Ovary (tissue), 3 donors: ENCODE measurements around the gene USP24.

Source experiments
- CTCF ChIP-seq, 3 donors: fragments of 450-650 bp in 2 of 3; fragments of 200-600 bp in 1 of 3; IDR thresholded peaks; one replicate each; pipeline versions ENCODE4 v1.5.1 to v1.8.0; 2016 to 2022; ENCODE audit warnings: antibody characterized with exemption in 3 of 3, mild to moderate bottlenecking in 1 of 3
- POLR2A ChIP-seq: fragments of 450-650 bp; IDR thresholded peaks from one replicate; pipeline ENCODE4 v1.6.1; 2017; ENCODE audit warnings: antibody characterized with exemption, mild to moderate bottlenecking, moderate library complexity
- donor health status: DM: no; HTN: no; CAD: no.

DNA sequence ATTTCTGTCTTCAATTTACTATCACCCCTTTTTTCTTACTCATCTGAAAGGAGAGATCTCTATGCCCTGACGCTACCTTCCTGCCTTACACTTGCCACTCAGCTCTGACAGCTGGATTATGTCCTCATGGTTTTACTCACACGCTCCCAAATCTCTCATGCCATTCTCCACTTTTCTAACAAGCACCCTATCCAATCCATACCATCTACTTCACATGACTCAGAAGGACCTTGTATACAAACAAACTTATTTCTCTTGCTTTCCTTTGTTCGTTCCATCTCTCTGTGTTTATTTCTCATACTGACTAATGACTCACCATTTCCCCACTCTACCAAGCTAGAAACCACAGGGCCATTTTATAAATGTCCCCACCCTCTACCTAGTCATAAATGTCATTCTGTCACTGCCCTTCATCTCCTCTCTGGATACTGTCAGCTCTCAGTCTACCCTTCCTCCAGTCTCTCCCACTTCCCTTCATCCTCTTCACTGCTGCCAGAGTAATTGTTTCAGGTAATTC is 87.3 kb downstream of the USP24 start:
- no peak for TF ChIP-seq CTCF (IDR thresholded peaks at IDR 0.05)
- no peak for TF ChIP-seq POLR2A
